Mesenchymal stem cell (in vitro differentiated cells and primary cell): ENCODE data around the gene ALDH3A1.

Source experiments
- DNase-seq: peaks from one replicate; pipeline ENCODE4 v3.0.0-alpha.2; 2013
- H2AFZ ChIP-seq: one replicate; pipeline ENCODE4 v1.6.1; 2013; ENCODE audit warnings: low read depth, mild to moderate bottlenecking, control low read depth, inconsistent platforms, low read length, moderate library complexity
- H2AK5ac ChIP-seq: 2 replicates; pipeline ENCODE4 v1.6.1; 2013; ENCODE audit warnings: low read length, moderate library complexity, mild to moderate bottlenecking, inconsistent platforms; ENCODE audit not compliant: severe bottlenecking
- H2BK120ac ChIP-seq: one replicate; pipeline ENCODE4 v1.6.1; 2013; ENCODE audit warnings: low read depth, mild to moderate bottlenecking, inconsistent platforms, low read length, moderate library complexity
- H2BK12ac ChIP-seq, 2 experiments: one replicate each; pipeline ENCODE4 v1.6.1; 2013; ENCODE audit warnings: inconsistent platforms in 2 of 2, low read length in 2 of 2, mild to moderate bottlenecking in 2 of 2, moderate library complexity in 2 of 2, control low read depth in 1 of 2
- H2BK15ac ChIP-seq: one replicate; pipeline ENCODE4 v1.6.1; 2013; ENCODE audit warnings: mild to moderate bottlenecking, low read depth, inconsistent platforms; ENCODE audit not compliant: poor library complexity, severe bottlenecking
- H2BK5ac ChIP-seq: 2 replicates; pipeline ENCODE4 v1.6.1; 2013; ENCODE audit warnings: low read depth, mild to moderate bottlenecking, low read length, control low read depth, inconsistent platforms; ENCODE audit not compliant: poor library complexity, severe bottlenecking
- H3K14ac ChIP-seq, 2 experiments: one replicate each; pipeline ENCODE4 v1.6.1; 2013; ENCODE audit warnings: inconsistent platforms in 2 of 2, low read length in 2 of 2, control low read depth in 1 of 2, mild to moderate bottlenecking in 1 of 2, moderate library complexity in 1 of 2
- H3K18ac ChIP-seq, 2 experiments: one replicate each; pipeline ENCODE4 v1.6.1; 2013; ENCODE audit warnings: inconsistent platforms in 2 of 2, low read length in 2 of 2, control low read depth in 1 of 2, low read depth in 1 of 2, mild to moderate bottlenecking in 1 of 2
- H3K23ac ChIP-seq, 2 experiments: one replicate each; pipeline ENCODE4 v1.6.1; 2013; ENCODE audit warnings: inconsistent platforms in 2 of 2, low read length in 2 of 2, mild to moderate bottlenecking in 2 of 2, moderate library complexity in 2 of 2, control low read depth in 1 of 2
- H3K27ac ChIP-seq: 2 replicates; pipeline ENCODE4 v1.5.1; 2013; ENCODE audit warnings: mild to moderate bottlenecking, moderate library complexity, low read length, control low read depth, inconsistent platforms; ENCODE audit not compliant: poor library complexity, severe bottlenecking
- H3K27me3 ChIP-seq, 2 experiments: 2 replicates each; pipeline versions ENCODE4 v1.6.1 to v1.7.0; 2013; ENCODE audit warnings: low read length in 2 of 2, mild to moderate bottlenecking in 2 of 2, moderate library complexity in 2 of 2, control low read depth in 1 of 2, inconsistent platforms in 1 of 2; ENCODE audit not compliant: control insufficient read depth in 1 of 2, insufficient read depth in 1 of 2
- H3K36me3 ChIP-seq, 2 experiments: 2 replicates each; pipeline versions ENCODE4 v1.6.1 to v1.7.0; 2013; ENCODE audit warnings: low read length in 2 of 2, control low read depth in 1 of 2, inconsistent platforms in 1 of 2, low read depth in 1 of 2, mild to moderate bottlenecking in 1 of 2; ENCODE audit not compliant: insufficient read depth in 2 of 2, control insufficient read depth in 1 of 2
- H3K4ac ChIP-seq, 2 experiments: one replicate each; pipeline ENCODE4 v1.6.1; 2013; ENCODE audit warnings: inconsistent platforms in 2 of 2, low read length in 2 of 2, mild to moderate bottlenecking in 2 of 2, moderate library complexity in 2 of 2, control low read depth in 1 of 2, low read depth in 1 of 2
- H3K4me1 ChIP-seq: 2 replicates; pipeline ENCODE4 v1.6.1; 2013; ENCODE audit warnings: low read depth, low read length, control low read depth; ENCODE audit not compliant: control insufficient read depth, insufficient read depth
- H3K4me2 ChIP-seq: 2 replicates; pipeline ENCODE4 v1.6.1; 2013; ENCODE audit warnings: low read length, mild to moderate bottlenecking, inconsistent platforms; ENCODE audit not compliant: poor library complexity, severe bottlenecking
- H3K4me3 ChIP-seq, 2 experiments: 2 replicates each; pipeline versions ENCODE4 v1.5.1 to v1.7.0; 2013; ENCODE audit warnings: low read length in 2 of 2, mild to moderate bottlenecking in 2 of 2, control low read depth in 1 of 2, low read depth in 1 of 2; ENCODE audit not compliant: insufficient read depth in 1 of 2
- H3K79me1 ChIP-seq: replicated peaks from 2 replicates; pipeline ENCODE4 v1.6.1; 2013; ENCODE audit warnings: mild to moderate bottlenecking, control low read depth, low read length, inconsistent platforms; ENCODE audit not compliant: poor library complexity, severe bottlenecking
- H3K9ac ChIP-seq: 2 replicates; pipeline ENCODE4 v1.7.0; 2013; ENCODE audit warnings: mild to moderate bottlenecking, low read length, moderate library complexity
- H3K9me3 ChIP-seq: 2 replicates; pipeline ENCODE4 v1.7.0; 2013; ENCODE audit warnings: mild to moderate bottlenecking, low read length; ENCODE audit not compliant: control insufficient read depth
- H4K8ac ChIP-seq: one replicate; pipeline ENCODE4 v1.6.1; 2013; ENCODE audit warnings: inconsistent platforms, mild to moderate bottlenecking, low read length, moderate library complexity
- H4K91ac ChIP-seq: one replicate; pipeline ENCODE4 v1.6.1; 2013; ENCODE audit warnings: mild to moderate bottlenecking, low read length, inconsistent platforms
- WGBS: methylation state at CpG from one replicate; pipeline ENCODE4 v1.1.7; 2013; ENCODE audit warnings: mixed read lengths; 5-methylcytosine and 5-hydroxymethylcytosine counted together

Gene ALDH3A1

GRCh38 chr17:19707728-19708221 is 40.3 kb downstream of the ALDH3A1 start:
- Histone ChIP-seq H2BK12ac (no peak overlapping the region), H2AFZ (no peak overlapping the region), H3K4ac (no peak overlapping the region), H4K8ac (no peak overlapping the region), H3K79me1 (no peaks in the 10 kb centered on the region), H3K27me3 (no peaks in the 10 kb centered on the region), H2BK15ac (peak overlapping the region; percentile 2), H4K91ac (no peak overlapping the region), H3K14ac (peak overlapping the region in 1 of 2 experiments; percentile 18), H3K4me2 (no peak overlapping the region), H3K4me3 (no peak overlapping the region), H2AK5ac (peak overlapping the region; percentile 20), H3K18ac (no peak overlapping the region), H3K9me3 (no peaks in the 10 kb centered on the region), H3K4me1 (peaks cover 14% of the 10 kb centered on the region), H3K9ac (no peak overlapping the region), H2BK120ac (no peak overlapping the region), H2BK5ac (no peak overlapping the region), H3K27ac (no peak overlapping the region), H3K36me3 (no peaks in the 10 kb centered on the region), H3K23ac (no peak overlapping the region)
- DNase-seq = no peak
- 86% methylated on average over 11 of the region's 11 CpGs for WGBS

DNA sequence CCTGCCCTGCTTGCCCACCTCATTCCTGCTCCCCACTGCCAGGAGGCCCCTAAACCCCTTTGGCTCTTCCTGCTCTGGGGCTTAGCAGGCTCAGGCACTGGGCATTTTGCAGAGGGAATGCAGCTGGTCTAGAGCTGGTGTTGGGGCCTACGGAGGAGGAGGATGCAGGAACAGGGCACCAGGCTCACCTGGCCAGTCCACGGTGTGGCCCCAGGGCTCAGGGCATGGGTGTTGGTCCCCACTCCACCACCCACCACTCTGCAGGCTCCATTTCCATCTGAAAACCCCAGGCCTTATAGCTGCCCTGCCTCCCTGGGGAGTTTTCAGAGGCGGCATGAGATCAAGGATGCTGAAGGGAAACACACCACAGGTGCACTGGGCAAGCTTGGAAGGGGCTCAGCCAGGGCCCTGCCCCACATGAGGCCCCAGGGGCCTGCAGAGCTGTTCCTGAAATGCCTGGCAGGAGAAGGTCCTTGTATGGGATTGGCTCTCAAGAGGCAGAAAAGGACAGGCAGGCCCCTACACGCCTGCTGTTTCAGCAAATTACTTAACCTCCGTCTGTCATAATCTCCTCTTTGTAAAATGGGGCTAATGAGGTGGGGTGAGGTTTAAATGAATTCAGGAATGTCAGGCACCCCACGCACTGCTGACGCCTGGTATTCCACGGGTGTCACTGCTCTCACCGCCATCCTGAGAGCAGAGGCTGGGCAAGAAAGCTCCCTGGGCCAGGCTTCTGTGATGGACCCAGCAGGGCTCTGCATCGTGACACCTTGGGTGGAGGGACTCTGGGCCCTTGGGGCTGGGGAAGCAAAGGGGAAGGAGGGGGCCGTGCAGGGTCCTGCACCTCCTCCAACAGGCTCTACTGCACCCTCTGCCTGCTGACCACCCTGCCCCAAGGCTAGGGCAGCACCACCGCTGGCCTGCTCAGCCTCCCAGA is 41.0 kb downstream of the ALDH3A1 start:
- H3K18ac ChIP-seq = no peak overlapping the region
- H4K8ac ChIP-seq = no peak overlapping the region
- peaks cover 16% of the 10 kb centered on the region for H3K4me1 ChIP-seq
- H3K36me3 ChIP-seq = no peaks in the 10 kb centered on the region
- no peak overlapping the region for H3K9ac ChIP-seq
- no peak overlapping the region for H3K14ac ChIP-seq
- H3K79me1 ChIP-seq = no peaks in the 10 kb centered on the region
- 86% methylated on average over 9 of the region's 12 CpGs for WGBS
- H2BK5ac ChIP-seq = no peak overlapping the region
- no peak for DNase-seq
- H3K9me3 ChIP-seq = no peaks in the 10 kb centered on the region
- H2BK15ac ChIP-seq = no peak overlapping the region
- no peak overlapping the region for H3K4me2 ChIP-seq
- H3K27ac ChIP-seq = no peak overlapping the region
- no peak overlapping the region for H2AFZ ChIP-seq
- H3K4ac ChIP-seq = no peak overlapping the region
- no peak overlapping the region for H2BK120ac ChIP-seq
- no peak overlapping the region for H3K23ac ChIP-seq
- H3K4me3 ChIP-seq = no peak overlapping the region
- no peak overlapping the region for H2BK12ac ChIP-seq
- H3K27me3 ChIP-seq = no peaks in the 10 kb centered on the region
- no peak overlapping the region for H4K91ac ChIP-seq
- H2AK5ac ChIP-seq = no peak overlapping the region

DNA sequence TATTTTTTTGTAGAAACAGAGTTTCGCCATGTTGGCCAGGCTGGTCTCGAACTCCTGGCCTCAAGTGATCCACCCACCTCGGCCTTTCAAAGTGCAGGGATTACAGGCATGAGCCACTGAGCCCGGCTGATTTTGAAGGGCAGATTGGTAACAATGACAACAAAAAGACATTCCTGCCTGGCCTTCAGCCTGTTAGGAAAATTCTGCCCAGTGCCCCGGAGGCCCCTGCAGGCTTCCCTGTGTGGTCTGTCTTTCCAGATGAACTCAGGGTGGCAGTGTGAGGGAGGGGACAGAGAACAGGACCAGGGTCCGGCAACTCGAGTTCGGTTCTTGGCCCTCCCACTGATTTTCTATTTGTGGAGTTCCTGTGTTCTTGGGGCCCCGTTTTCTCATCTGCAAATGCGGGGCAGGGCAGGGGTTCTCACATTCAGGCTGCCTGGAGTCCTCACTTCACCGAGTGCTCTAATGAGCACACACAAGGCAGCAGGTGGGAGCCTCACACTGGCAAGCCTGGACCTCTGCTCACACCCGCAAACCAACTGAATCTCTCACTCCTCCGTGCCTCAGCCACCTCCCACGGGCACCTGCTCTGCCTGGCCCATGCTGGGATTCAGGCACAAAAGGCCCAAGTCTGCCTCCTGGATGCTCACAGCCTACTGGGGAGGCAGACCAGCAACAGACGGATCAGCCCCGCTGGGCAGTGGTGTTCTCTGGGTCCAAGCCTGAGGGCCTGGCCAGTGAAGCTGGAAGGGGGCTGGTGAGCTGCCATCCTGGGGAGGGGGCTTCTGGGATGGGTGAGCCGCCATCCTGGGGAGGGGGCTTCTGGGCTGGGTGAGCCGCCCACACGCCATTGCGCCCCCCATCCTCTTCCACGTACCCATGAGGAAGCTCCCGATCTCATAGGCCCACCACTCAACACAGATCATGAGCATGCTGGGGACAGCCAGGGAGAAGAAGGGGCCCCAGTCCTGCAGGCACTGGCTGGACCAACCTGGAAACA is 42.0 kb downstream of the ALDH3A1 start:
- Histone ChIP-seq H3K4ac (no peak overlapping the region), H2BK5ac (no peak overlapping the region), H3K36me3 (no peaks in the 10 kb centered on the region), H3K27me3 (no peaks in the 10 kb centered on the region), H3K4me1 (peaks cover 16% of the 10 kb centered on the region), H2BK12ac (no peak overlapping the region), H3K4me3 (no peak overlapping the region), H3K9me3 (no peaks in the 10 kb centered on the region), H3K79me1 (no peaks in the 10 kb centered on the region), H3K18ac (no peak overlapping the region), H3K27ac (no peak overlapping the region), H3K14ac (no peak overlapping the region), H4K91ac (no peak overlapping the region), H2BK120ac (no peak overlapping the region), H2BK15ac (no peak overlapping the region), H2AK5ac (no peak overlapping the region), H3K23ac (no peak overlapping the region), H3K9ac (no peak overlapping the region), H2AFZ (no peak overlapping the region), H3K4me2 (no peak overlapping the region), H4K8ac (no peak overlapping the region)
- no peak for DNase-seq
- WGBS = 90% methylated on average over 18 of the region's 22 CpGs

- Histone ChIP-seq H3K27ac (no peak overlapping the region), H2AK5ac (no peak overlapping the region), H4K8ac (no peak overlapping the region), H2BK12ac (no peak overlapping the region), H3K4ac (no peak overlapping the region), H3K4me2 (no peak overlapping the region), H2BK5ac (no peak overlapping the region), H3K14ac (no peak overlapping the region), H2BK15ac (peak overlapping the region; percentile 26), H2AFZ (no peak overlapping the region), H3K23ac (no peak overlapping the region), H4K91ac (peak overlapping the region; percentile 18), H3K9me3 (no peaks in the 10 kb centered on the region), H3K18ac (no peak overlapping the region), H3K79me1 (no peaks in the 10 kb centered on the region), H3K4me1 (peaks cover 16% of the 10 kb centered on the region), H2BK120ac (no peak overlapping the region), H3K27me3 (no peaks in the 10 kb centered on the region), H3K36me3 (no peaks in the 10 kb centered on the region), H3K4me3 (no peak overlapping the region), H3K9ac (no peak overlapping the region)
- no peak for DNase-seq
- 87% methylated on average over 13 of the region's 13 CpGs for WGBS
These were observed 42.9 kb downstream of the ALDH3A1 start for GRCh38 chr17:19705201-19705600.
